ENCODE data around the gene SLC35G2.
"Not testable (repeated sequence)": the region's sequence is repeated elsewhere in the genome, so short reads cannot be mapped to it uniquely, and the experiment has no call there.

The SLC35G2 gene

DNA sequence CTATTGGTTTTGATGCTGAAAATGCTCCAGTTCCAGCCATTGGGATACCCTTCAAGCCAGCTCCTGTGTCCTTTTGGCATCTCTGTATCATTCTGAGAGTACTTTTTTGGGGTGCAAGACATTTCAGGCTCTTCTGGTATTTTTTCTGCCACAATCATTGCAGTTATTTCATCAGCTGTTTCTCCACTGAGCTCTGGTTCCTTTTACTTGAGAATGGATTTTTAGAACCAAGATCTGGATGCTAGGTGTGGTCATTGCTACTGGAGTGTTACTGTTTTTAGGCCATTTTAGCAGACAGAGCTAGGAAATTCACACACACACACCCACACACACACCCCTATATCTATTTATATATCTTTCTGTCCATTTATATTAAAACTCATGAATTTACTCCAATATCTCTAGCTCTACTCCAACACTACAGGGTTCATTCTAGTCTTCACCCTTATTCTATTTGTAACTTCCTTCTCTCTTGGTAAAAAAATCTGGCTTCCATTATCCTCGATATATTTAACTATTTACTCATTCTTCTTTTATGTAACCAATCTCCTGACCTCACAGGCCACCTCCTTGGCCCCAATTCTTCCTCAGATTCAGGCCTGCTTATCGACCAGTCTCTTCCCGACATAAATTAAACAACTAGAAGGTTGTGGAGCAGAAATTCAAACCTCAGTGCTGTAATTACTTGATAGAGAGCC, 17.0 kb downstream of the SLC35G2 start:
- no peak for DNase-seq

DNA sequence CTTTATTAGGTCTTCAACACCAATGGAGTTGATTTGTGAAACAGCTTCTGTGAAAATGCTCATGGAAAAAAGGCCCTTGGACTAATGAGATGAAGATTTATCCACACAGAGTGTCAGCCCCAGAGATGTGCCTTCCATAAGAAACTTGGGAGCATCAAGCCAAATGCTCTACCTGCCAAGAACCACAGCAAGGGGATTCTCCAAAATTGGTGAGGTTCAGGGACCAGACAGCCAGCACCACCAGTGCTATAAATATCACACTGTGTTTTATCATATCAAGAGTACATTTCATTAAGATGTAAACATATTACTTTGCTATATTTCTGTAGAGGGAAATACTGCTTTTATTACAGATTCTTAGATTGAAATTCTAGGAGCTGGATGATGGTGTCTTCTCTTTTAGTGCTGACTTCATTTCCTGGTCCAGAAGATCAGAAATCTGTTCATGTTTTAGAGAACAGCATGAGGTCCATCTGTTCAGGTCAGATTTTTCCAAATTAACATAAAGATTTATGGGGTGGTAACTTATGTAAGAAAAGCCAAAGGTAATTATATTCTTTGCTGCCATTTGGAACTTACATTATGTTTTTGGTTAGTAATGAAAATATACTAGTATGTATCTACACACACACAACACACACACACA, 17.7 kb downstream of the SLC35G2 start:
- no peak for DNase-seq

DNA sequence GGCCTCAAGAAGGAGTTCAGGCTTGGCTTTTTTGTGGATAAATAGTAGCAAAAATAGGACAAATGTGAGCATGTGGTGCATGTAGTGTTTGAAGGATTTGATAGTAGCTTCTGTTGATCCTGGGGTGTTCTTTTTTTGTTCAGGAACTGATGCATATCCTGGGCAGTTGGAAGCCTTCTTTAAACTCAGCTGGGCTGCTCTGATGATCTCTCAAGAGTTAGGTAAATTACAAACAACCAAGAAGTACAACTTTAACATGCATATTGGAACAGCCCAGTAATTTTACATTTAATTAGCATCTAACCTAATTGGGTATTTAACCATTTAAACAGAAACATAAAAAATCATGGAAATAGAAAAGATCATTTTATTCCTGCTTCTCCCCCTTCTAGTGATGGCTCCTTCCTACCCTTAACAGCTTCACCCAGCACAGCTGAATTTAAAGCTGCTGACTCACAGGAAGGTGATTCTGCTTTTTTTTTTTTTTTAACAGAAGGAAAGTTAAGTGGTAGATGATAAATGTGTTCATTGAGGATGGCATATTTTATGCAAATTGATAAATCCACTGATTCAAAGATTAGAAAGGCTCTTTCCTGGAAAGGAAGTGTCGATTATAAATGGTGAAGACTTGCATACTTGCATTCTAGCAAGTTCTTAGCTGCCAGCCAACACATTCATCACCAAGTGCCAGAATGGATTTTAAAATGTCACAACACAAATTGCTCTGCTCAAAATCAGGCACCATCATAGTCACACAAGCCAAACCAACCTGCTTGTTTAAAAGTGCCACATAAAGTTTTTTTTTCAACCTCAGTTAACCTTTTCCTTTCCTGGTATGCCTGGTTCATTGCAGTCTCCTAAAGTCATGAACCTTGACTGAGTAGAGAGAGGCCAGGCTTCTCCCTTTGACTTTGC, 20.0 kb downstream of the SLC35G2 start:
- peak; percentile 56 for DNase-seq

DNA sequence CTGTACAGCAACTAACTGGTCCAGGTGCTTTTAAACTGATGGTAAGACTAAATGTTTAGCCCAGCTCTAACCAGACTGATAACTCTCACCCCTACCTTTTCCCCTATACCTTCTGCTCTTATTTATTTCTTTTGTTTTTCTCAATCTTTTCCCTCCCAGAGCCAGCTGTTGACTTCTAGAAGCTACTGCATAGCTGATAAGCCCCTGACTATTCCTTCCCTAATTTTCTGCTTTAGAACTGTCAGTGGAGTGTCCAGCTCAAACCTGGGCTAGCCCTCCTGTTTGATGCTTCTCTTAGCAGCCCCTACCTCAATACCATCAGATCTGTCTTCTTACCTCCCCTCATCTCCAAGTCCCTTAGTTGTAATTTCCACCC, 20.6 kb downstream of the SLC35G2 start:
- no peak for DNase-seq

DNA sequence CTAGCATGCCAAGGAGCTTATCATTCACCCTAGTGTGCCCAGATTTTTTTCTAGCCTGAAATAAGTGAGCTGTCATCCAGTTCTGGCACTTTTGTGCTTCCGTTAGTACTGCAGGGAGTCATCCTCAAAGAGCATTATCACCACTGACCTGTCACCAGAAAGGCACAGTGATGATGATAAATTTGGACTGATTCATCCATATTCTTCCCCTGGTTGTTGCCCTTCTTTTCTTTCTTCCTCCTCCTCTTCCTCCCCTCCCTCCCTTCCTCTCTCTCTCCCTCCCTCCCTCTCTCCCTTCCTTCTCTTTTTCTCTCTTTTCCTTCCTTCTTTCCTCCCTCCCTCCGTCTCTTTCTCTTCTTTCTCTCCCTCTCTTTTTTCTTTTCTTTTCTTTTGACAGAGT, 21.3 kb downstream of the SLC35G2 start:
- no peak for DNase-seq

DNA sequence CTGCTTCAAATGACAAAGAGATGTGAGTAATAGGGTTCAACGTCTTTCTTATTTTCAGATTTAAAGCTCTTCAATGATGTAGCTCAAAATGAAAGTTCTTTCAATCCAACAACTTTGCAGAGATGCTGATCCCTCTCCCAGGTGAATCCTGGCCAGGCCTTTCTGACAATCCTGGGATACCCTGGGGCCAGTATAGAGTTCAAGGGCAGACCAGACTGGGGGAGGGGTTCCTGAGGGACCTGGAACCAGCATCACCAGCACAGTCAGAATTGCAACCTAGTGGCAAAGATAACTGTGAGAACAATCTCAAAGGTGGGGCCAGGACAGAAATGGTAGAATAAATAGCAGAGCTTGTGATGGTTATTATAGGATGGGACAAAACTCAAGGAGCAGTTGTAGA, 23.4 kb downstream of the SLC35G2 start:
- DNase-seq = no peak

DNA sequence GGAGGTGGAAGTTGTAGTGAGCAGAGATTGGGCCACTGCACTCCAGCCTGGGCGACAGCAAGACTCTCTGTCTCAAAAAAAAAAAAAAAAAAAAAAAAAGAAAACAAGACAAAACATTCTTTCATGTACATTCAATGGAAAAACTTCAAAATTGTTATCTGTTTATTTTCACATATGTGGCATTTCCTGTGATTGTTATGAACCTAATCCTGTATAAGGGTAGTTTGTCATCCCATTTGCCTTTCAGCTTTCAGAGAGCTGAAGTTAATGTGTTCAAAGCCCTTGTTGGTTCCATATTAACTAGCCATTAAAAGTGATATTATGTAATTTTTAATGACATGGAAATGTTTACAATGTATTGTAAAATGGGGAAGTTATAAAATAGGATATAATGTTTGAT, 25.8 kb downstream of the SLC35G2 start:
- DNase-seq = no peak

DNA sequence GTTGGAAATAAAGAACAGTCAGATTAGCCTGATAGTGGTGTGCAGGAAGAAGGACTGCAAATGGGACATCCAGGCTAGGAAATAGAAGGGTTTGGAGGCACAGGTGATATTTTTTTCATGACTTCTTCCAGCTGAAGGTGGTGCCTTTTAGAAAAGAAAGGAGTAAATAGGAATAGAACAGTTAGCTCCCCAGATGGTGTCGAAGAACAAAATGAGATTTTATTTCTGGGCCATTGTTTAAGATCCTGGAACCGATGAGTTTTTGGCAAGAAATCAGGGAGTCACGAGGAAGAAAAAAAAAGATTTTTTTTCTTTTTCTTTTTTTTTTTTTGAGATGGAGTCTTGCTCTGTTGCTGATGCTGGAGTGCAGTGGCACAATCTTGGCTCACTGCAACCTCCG, 33.3 kb downstream of the SLC35G2 start:
- no peak for DNase-seq

DNA sequence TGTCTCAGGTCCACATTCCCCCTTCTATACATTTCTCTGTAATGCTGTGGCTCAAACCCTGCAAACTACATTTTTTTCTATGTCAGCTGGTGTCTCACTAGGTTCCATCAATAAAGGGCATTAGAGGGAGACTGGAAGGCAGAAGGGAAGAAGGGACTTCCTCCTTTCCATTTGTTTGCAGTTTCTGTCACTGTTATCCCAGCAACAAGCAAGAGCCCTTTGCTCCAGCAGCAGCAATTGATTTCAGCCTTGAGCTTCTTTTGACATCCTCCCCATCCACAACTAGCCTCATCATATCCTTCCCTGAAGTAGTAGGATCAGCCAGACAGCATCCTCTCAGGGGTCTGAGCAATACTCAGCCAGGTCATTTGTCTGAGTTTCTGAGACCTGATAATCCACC, 37.7 kb downstream of the SLC35G2 start:
- no peak for DNase-seq

DNA sequence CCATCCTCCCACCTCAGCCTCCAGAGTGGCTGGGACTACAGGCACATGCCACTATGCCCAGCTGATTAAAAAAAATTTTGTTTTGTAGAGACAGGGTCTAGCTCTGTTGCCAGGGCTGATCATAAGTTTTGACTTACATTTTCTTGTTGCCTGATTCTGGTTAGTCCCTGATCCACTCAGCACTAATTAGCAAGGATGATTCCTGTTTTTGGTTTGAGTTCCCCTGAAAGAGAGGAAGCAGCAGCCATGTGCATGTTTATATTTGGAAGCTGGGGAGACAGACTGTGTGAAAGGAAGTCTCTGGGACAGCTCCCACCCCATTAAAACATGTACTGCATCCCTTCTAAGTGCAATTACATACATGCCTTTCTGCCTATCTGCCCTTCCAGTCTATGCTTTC, 39.5 kb downstream of the SLC35G2 start:
- DNase-seq = no peak

DNA sequence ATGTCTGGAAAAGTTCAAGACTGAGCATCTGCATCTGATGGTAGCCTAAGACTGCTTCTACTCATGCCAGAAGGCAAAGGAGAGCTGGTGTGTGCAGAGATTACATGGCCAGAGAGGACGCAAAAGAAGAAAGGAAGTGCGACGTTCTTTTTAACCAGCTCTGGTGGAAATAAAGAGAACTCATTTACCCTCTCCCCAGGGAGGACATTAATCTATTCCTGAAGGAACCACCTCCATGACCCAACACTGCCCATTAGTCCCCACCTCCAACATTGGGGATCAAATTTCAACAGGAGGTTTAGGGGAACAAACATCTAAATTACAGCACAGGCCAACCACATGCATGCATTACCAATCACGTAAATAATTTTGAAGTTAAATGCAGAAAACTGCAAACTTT, 41.6 kb downstream of the SLC35G2 start:
- DNase-seq = peak; percentile 14

DNA sequence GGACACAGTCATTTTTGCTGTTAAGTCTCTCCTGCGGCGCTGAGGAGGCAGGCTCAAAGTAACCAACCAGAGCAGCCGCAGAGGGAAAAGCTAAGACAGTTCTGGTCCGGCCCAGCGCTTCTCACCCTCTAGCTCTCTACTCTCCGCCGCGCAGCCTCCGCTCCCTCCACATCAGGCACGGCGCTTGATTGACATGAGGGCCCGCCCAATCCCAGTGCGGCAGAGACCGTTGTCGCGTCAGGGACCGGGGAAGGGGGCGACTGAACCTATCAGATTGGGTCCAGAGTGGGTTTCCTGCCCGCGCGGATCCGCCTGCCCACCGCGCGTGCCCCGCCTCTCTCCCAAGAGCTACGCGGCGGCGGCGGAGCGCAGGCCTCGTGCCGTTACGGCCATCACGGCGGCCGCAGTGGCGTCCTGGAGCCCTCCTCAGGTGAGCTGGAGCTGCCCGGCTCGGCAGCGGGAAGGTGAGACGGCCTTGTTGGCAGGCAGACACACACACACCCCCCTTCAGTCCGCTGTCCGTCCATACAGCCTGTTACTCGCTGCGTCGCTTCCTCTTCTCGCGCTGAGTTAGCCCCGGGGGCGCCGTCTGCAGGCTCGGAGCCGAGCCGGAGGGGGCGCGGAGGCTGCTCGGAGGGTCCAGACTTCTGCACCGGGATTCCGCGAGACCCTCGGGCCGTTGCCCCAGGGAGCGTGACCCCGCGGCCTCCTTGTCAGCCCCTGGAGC, 43.1 kb downstream of the SLC35G2 start, which contains the start of gene NCK1:
Gene NCK1 (plus strand): TSS at position 319 of the 727 bp plus-strand sequence. CDS start 65,794 bp downstream, outside the sequence.
- DNase-seq = peak; percentile 99

DNA sequence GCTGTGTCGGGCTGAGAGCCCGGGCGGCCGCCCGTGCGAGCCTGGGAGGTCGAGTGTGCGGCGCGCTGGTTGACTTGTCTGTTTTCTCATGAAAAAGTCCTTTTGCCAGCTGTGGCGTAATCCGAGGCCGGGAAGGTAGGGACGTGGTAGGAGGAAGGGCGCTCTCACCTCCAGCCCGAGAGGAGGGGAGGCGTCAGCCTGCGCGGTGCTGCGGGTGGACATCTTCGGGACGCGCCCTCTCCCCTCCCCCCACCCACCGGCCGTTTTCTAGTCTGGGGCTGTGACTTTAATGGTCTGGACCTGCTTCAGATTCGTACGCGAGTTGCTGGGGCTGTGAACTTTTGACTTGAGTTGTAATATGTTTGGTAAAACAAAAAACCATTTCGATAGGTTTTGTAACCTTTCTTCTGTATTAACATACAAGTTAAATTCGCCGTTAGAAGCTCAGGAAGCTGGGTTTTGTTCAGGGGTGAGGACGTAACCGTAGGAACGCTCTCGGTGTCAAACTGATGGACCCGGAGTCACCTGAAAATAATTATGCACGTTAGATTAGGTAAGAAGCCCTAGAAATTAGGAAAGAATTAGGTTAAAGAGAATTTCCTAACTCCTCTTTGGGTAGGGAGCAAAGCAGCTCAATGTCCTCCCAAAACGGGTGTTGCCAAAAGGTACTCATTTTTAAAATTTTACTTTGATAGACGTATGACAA, 43.8 kb downstream of the SLC35G2 start:
- DNase-seq = peak; percentile 65

DNA sequence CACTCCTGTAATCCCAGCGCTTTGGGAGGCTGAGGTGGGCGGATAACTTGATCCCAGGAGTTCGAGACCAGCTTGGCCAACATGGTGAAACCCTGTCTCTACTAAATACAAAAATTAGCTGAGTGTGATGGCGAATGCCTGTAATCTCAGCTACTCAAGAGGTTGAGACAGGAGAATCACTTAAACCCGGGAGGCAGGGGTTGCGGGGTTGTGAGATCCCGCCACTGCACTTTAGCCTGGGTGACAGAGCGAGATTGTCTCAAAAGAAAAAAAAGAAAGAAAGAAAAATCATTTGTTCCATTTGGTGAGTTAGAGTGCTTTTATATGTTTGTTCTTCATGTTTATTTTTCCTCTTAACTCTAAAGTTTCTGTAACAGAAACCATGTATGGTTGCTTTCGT, 50.4 kb downstream of the SLC35G2 start:
- DNase-seq = no peak

DNA sequence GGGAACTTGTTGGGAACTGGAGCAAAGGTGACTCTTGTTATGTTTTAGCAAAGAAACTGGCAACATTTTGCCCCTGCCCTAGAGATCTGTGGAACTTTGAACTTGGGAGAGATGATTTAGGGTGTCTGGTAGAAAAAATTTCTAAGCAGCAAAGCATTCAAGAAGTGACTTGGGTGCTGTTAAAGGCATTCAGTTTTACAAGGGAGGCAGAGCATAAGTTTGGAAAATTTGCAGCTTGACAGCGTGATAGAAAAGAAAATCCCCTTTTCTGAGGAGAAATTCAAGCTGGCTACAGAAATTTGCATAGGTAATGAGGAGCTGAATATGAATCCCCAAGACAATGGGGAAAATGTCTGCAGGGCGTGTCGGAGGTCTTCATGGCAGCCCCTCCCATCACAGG, 53.3 kb downstream of the SLC35G2 start:
- DNase-seq = not testable (repeated sequence)

DNA sequence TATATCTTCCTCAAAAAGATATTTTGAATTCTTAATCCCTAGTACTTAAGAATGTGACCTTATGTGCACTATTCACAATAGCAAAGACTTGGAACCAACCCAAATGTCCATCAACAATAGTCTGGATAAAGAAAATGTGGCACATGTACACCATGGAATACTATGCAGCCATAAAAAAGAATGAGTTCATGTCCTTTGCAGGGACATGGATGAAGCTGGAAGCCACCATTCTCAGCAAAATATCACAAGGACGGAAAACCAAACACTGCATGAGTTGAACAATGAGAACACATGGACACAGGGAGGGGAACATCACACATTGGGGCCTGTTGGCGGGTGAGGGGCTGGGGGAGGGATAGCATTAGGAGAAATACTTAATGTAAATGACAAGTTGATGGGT, 60.6 kb downstream of the SLC35G2 start:
- not testable (repeated sequence) for DNase-seq

DNA sequence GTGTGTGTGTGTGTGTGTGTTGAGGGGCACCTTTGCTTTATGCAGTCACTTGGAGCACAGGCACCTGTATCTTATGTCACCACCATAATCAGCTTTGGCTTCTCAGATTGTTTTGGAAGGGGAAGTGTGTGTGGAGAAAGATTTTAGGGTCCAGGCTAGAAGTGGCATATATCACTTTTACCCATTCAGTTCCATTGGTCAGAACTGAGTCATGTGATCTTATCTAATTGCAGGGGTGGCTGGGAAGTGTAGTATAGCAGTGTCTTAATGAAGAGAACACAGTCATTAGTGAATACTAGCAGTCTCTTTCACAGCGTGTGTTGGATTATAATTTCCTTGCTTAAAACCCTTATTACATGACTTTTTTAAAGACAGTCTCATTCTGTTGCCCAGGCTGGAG, 63.6 kb downstream of the SLC35G2 start:
- DNase-seq = no peak

DNA sequence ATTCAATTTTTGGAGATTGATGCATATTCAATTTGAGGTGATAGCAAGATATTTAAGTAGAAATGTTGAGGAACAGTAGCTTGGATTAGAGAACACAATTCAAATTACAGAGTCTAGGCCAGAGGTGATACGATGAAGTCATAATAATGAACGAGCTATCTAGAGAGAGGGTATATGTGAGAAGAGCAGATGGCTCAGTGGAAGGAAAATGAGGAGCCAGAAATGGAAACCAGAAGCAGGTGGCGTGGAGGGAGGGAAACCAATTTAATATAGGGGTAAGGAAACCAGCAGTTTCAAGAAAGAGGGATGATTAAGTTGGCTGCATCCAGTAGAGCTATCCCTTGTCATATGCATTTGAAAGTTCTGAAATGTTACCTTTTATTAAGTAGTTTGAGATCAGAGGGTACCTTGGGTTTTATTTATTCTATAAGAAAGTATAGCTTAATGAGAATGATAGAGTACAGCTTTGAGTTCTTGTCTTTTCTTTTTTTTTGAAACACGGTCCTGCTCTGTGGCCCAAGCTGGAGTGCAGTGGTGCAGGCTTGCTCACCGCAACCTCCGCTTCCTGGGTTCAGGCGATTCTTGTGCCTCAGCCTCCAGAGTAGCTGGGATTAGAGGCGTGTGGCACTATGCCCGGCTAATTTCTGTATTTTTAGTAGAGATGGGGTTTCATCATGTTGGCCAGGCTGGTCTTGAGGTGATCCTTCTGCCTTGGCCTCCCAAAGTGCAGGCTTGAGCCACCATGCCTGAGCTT, 65.2 kb downstream of the SLC35G2 start:
- no peak for DNase-seq

DNA sequence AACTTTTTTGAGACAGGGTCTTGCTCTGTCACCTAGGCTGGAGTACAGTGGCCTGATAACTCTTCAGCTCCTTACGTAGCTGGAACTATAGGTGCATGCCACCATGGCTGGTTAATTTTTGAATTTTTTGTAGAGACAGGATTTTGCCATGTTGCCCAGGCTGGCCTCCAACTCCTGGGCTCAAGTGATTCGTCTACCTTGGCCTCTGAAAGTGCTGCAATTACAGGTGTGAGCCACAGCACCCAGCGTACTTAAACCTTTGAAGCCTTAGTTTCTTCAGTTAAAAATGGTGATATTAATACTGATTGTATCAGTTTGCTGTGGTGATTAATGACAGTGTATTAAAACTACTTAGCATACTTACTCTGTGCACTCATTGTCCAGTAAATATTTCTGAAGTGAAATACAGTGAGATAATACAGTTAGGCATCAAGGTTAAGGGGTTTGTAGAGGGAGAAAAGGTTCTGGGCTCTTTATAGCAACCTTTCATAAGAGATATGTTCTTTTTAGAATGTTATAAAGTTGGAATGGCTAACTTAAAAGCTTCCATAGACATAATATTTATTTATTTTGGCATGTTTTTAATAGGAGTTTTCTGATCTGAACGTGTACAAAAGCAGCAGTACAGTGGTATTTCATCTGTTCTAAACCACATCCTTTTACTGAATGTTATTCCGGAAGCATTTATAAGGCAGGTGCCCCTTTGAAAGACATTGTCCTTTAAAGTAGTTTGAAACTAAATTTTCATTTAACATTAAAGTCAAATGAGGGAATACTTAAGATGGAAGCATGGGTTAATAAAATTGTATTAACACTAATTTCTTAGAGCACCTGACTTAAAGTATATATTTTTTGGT, 66.7 kb downstream of the SLC35G2 start:
- no peak for DNase-seq

DNA sequence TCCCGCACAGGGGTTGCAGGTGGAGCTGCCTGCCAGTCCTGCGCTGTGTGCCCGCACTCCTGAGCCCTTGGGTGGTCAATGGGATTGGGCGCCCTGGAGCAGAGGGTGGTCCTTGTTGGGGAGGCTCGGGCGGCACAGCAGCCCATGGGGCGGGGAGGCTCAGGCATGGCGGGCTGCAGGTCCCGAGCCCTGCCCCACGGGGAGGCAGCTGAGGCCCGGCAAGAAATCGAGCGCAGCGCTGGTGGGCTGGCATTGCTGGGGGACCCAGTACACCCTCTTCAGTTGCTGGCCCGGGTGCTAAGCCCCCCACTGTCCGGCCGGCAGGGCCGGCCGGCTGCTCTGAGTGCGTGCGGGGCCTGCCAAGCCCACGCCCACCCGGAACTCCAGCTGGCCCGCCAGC, 71.0 kb downstream of the SLC35G2 start:
- DNase-seq = no peak
